Neural progenitor cell (in vitro differentiated cells): Measurements from ENCODE around the gene RASSF4. TPM values are rescaled to one million over a fixed set of nuclear protein-coding genes. Genes with fewer than 3 reads are reported as not detected.
A peak's percentile ranks its signal among the peaks of the same experiment; 100 is the strongest.

Experiments
- DNase-seq: peaks from one replicate; pipeline ENCODE4 v3.0.0-alpha.2; 2016; ENCODE audit warnings: low spot score
- H2AFZ ChIP-seq: fragments of 200-600 bp; sonication (generic); replicated peaks from 2 replicates; pipeline ENCODE4 v1.6.1; 2016; ENCODE audit warnings: antibody characterized with exemption
- H3F3A ChIP-seq: fragments of 200-600 bp; sonication (generic); 2 replicates; pipeline ENCODE4 v1.6.1; 2016; ENCODE audit warnings: antibody characterized with exemption, low read depth
- H3K27ac ChIP-seq: fragments of 200-600 bp; sonication (generic); 2 replicates; pipeline ENCODE4 v1.5.1; 2016; ENCODE audit warnings: mild to moderate bottlenecking
- H3K27me3 ChIP-seq: fragments of 200-600 bp; sonication (generic); 2 replicates; pipeline ENCODE4 v1.6.1; 2016; ENCODE audit warnings: mild to moderate bottlenecking, moderate library complexity
- H3K36me3 ChIP-seq: fragments of 200-600 bp; sonication (generic); 2 replicates; pipeline ENCODE4 v1.5.1; 2016
- H3K4me1 ChIP-seq: fragments of 200-600 bp; sonication (generic); 2 replicates; pipeline ENCODE4 v1.6.1; 2016; ENCODE audit warnings: mixed run types
- H3K4me2 ChIP-seq: fragments of 200-600 bp; sonication (generic); 2 replicates; pipeline ENCODE4 v1.6.1; 2016
- H3K4me3 ChIP-seq: fragments of 200-600 bp; sonication (generic); 2 replicates; pipeline ENCODE4 v1.5.1; 2016
- H3K79me2 ChIP-seq: fragments of 200-600 bp; sonication (generic); 2 replicates; pipeline ENCODE4 v1.6.1; 2016; ENCODE audit warnings: low read depth
- H3K9ac ChIP-seq: fragments of 200-600 bp; sonication (generic); 2 replicates; pipeline ENCODE4 v1.6.1; 2016
- H3K9me3 ChIP-seq: fragments of 200-600 bp; sonication (generic); 2 replicates; pipeline ENCODE4 v1.5.1; 2016; ENCODE audit warnings: low read depth
- H4K20me1 ChIP-seq: fragments of 200-600 bp; sonication (generic); 2 replicates; pipeline ENCODE4 v1.6.1; 2016; ENCODE audit warnings: low read depth
- H3K27ac Mint-ChIP-seq: 3 replicates; pipeline ENCODE4 v1.8.0; 2021; ENCODE audit warnings: mixed read lengths
- H3K27me3 Mint-ChIP-seq: 2 replicates; pipeline ENCODE4 v1.8.0; 2022; ENCODE audit warnings: low read depth, mild to moderate bottlenecking, inconsistent platforms, moderate library complexity, mixed read lengths; ENCODE audit not compliant: insufficient read depth
- H3K36me3 Mint-ChIP-seq: 3 replicates; pipeline ENCODE4 v1.8.0; 2021; ENCODE audit warnings: mixed read lengths
- H3K4me1 Mint-ChIP-seq: 3 replicates; pipeline ENCODE4 v1.8.0; 2021; ENCODE audit warnings: mixed read lengths
- H3K4me3 Mint-ChIP-seq: 3 replicates; pipeline ENCODE4 v1.8.0; 2021; ENCODE audit warnings: mild to moderate bottlenecking, moderate library complexity, mixed read lengths
- H3K9me3 Mint-ChIP-seq: 3 replicates; pipeline ENCODE4 v1.8.0; 2020; ENCODE audit warnings: mixed read lengths
- EZH2 ChIP-seq: fragments of 200-600 bp; sonication (generic); IDR thresholded peaks from 2 replicates; pipeline ENCODE4 v1.6.1; 2017; ENCODE audit warnings: antibody characterized with exemption, mild to moderate bottlenecking, moderate library complexity
- EZH2phosphoT487 ChIP-seq: fragments of 200-600 bp; sonication (generic); IDR thresholded peaks from 2 replicates; pipeline ENCODE4 v1.6.1; 2017; ENCODE audit warnings: antibody characterized with exemption
- total RNA-seq: library from RNA; depleted of rRNA; stranded (reverse); fragments of >200 nt; gene quantifications from 2 replicates; pipeline ENCODE4 v1.2.3, GENCODE V29; 2015; ENCODE audit warnings: low replicate concordance
- TF ChIP-seq, protein P1 (sequence below): fragments of 200-600 bp; sonication (generic); IDR thresholded peaks from 2 replicates; pipeline ENCODE4 v1.5.1; 2017; ENCODE audit warnings: antibody characterized with exemption, mild to moderate bottlenecking

RASSF4 gene
- total RNA-seq, 1 donor from 2014 or later, result 3.1 TPM

DNA sequence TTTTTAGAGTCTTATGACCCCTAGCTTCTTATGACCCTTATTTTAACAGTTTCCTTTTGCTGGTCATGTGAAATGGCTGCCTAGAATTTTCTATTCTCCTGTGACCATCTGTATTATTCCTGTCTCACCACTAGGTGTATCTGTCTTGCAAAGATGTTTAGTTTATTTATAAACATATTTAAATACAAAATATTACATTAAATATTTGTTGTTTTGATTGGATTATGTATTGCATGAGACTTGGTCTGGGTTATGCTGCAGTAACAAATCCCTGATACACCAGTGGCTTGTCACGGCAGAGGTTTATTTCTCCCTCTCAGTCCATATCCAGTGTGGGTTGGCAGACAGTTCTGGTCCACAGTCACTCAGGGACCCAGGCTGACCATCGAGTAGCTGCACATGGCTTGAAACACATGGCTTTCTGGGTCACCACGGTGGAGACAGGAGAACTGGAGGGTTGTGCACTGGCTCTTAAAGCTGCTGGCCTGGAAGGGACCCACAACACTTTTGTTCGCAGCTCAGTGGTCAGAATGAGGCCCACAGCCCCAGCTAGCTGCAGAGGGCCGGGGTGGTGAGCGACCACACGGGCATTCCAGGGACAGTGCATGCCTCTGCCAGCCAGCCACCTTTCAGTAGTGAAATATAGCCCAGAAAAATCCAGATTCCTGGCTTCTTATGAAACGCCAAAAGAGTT lies 7.4 kb downstream of the RASSF4 start:
- Histone ChIP-seq H3K36me3 (no peaks in the 10 kb centered on the region), H3K4me2 (no peak overlapping the region), H3K4me3 (no peak overlapping the region), H3K27me3 (no peaks in the 10 kb centered on the region), H3K4me1 (peaks cover 35% of the 10 kb centered on the region), H2AFZ (no peak overlapping the region), H4K20me1 (no peaks in the 10 kb centered on the region), H3F3A (peaks cover 18% of the 10 kb centered on the region), H3K9ac (no peak overlapping the region), H3K27ac (no peak overlapping the region), H3K79me2 (no peaks in the 10 kb centered on the region), H3K9me3 (no peaks in the 10 kb centered on the region)
- Mint-ChIP-seq H3K27me3 (peaks cover 2% of the 10 kb centered on the region), H3K4me1 (peaks cover 53% of the 10 kb centered on the region), H3K4me3 (no peak overlapping the region), H3K9me3 (no peaks in the 10 kb centered on the region), H3K27ac (no peak overlapping the region), H3K36me3 (peaks cover 7% of the 10 kb centered on the region)
- no peak for DNase-seq
- TF ChIP-seq EZH2, result no peak
- TF ChIP-seq EZH2phosphoT487, result no peak
- TF ChIP-seq, protein P1, sequence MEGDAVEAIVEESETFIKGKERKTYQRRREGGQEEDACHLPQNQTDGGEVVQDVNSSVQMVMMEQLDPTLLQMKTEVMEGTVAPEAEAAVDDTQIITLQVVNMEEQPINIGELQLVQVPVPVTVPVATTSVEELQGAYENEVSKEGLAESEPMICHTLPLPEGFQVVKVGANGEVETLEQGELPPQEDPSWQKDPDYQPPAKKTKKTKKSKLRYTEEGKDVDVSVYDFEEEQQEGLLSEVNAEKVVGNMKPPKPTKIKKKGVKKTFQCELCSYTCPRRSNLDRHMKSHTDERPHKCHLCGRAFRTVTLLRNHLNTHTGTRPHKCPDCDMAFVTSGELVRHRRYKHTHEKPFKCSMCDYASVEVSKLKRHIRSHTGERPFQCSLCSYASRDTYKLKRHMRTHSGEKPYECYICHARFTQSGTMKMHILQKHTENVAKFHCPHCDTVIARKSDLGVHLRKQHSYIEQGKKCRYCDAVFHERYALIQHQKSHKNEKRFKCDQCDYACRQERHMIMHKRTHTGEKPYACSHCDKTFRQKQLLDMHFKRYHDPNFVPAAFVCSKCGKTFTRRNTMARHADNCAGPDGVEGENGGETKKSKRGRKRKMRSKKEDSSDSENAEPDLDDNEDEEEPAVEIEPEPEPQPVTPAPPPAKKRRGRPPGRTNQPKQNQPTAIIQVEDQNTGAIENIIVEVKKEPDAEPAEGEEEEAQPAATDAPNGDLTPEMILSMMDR, result peak; percentile 34

DNA sequence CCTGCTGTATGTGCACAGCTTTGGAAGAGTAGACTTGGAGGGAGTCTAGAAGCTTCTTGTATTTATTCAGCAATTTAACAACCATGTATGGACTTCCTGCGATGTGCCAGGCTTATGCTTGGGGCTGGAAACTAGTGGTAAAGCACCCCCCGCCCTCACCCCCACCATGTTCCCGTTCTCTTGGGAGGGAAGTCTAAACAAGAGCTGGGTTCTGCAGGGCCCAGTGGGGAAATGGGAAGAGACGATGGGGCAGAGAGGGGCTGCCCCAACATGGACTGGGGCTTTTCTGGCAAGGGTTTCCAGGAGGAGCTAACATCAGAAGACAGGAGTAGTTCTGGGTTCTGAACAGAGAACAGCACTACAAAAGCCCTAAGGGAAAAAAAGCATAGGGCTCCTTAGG lies 8.0 kb downstream of the RASSF4 start:
- H4K20me1 ChIP-seq, result no peaks in the 10 kb centered on the region
- H3K4me3 Mint-ChIP-seq, result no peak overlapping the region
- no peak overlapping the region for H3K9ac ChIP-seq
- DNase-seq, result no peak
- TF ChIP-seq, protein P1, result no peak
- no peak for TF ChIP-seq EZH2
- TF ChIP-seq EZH2phosphoT487, result no peak
- H3K9me3 ChIP-seq, result no peaks in the 10 kb centered on the region
- peaks cover 5% of the 10 kb centered on the region for H3K27me3 Mint-ChIP-seq
- H3K4me1 ChIP-seq, result peaks cover 32% of the 10 kb centered on the region
- H3K4me2 ChIP-seq, result no peak overlapping the region
- peaks cover 18% of the 10 kb centered on the region for H3F3A ChIP-seq
- H3K27ac Mint-ChIP-seq, result peak overlapping the region; percentile 50
- no peaks in the 10 kb centered on the region for H3K79me2 ChIP-seq
- no peaks in the 10 kb centered on the region for H3K36me3 ChIP-seq
- no peaks in the 10 kb centered on the region for H3K27me3 ChIP-seq
- no peak overlapping the region for H3K27ac ChIP-seq
- H3K4me1 Mint-ChIP-seq, result peaks cover 46% of the 10 kb centered on the region
- H3K36me3 Mint-ChIP-seq, result peaks cover 10% of the 10 kb centered on the region
- no peak overlapping the region for H2AFZ ChIP-seq
- H3K4me3 ChIP-seq, result no peak overlapping the region
- H3K9me3 Mint-ChIP-seq, result no peaks in the 10 kb centered on the region

DNA sequence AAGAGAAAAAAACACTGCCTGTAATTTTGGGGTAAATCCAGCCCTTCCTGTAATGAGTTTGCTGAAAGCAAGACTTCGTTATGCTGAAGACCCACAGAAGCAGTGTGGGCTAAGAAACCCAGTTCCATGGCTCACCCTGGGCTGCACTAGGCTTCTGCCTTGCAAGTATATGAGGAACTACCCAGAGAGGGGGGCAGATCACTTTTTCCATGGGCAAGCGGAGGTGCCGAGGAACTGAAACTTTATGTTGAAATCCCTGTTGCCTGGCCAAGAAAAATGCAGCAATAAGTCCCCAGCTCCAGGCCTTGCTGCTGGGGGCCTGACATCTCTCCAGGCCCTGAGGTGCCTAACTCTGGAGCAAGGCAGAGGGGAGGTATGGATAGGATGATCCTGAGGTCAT lies 8.5 kb downstream of the RASSF4 start:
- Histone ChIP-seq H3K79me2 (no peaks in the 10 kb centered on the region), H2AFZ (no peak overlapping the region), H3K36me3 (no peaks in the 10 kb centered on the region), H3K9ac (no peak overlapping the region), H3K4me2 (no peak overlapping the region), H3F3A (peaks cover 18% of the 10 kb centered on the region), H3K27me3 (no peaks in the 10 kb centered on the region), H3K9me3 (no peaks in the 10 kb centered on the region), H3K4me3 (no peak overlapping the region), H3K27ac (no peak overlapping the region), H4K20me1 (no peaks in the 10 kb centered on the region), H3K4me1 (peaks cover 27% of the 10 kb centered on the region)
- Mint-ChIP-seq H3K27me3 (peaks cover 6% of the 10 kb centered on the region), H3K36me3 (peaks cover 11% of the 10 kb centered on the region), H3K27ac (no peak overlapping the region), H3K9me3 (no peaks in the 10 kb centered on the region), H3K4me3 (no peak overlapping the region), H3K4me1 (peaks cover 42% of the 10 kb centered on the region)
- no peak for TF ChIP-seq EZH2phosphoT487
- TF ChIP-seq, protein P1, result no peak
- TF ChIP-seq EZH2, result no peak
- DNase-seq, result no peak
